ENCODE results near the gene NCOA5.

Gene NCOA5

DNA sequence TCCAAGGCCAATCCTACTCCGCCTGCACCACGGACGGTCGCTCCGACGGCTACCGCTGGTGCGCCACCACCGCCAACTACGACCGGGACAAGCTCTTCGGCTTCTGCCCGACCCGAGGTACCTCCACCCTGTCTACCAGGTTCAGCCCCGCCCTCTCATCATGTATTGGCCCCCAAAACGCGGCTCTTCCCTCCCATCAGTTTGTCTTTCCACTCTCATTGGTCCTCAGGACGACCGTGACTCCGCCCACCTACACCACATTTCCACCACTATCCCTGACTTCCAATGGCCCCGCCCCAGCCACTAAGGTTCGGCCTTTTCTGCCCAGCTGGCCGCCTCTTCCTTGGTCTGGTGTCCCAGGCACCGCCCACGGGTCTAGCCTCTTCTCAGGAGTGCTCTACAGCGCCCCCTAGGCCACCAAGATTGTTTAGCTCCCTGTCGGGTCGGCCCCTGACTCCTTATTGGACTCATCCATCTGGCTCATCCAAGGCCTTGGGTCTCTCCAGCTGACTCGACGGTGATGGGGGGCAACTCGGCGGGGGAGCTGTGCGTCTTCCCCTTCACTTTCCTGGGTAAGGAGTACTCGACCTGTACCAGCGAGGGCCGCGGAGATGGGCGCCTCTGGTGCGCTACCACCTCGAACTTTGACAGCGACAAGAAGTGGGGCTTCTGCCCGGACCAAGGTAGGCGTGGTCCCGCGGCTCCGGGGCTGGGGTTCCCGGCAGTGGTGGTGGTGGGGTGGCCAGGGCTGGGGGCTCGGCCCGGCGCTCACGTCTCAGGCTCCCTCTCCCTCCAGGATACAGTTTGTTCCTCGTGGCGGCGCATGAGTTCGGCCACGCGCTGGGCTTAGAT lies 77.9 kb downstream of the NCOA5 start:
- Histone ChIP-seq H3K23ac (ENCODE audit: low read length) (no peak overlapping the region), H3K79me1 (ENCODE audit: low read length) (no peaks in the 10 kb centered on the region), H2AK5ac (ENCODE audit: low read length) (no peak overlapping the region), H2BK5ac (ENCODE audit: low read length) (no peak overlapping the region), H3K4me2 (ENCODE audit: low read length) (peak overlapping the region; percentile 36), H3K36me3 (ENCODE audit: control insufficient read depth, insufficient read depth, low read length) (no peaks in the 10 kb centered on the region), H4K5ac (ENCODE audit: low read length) (no peak overlapping the region), H4K8ac (ENCODE audit: low read depth, low read length) (no peak overlapping the region), H3K4me1 (ENCODE audit: control insufficient read depth, low read depth, low read length) (peaks cover 12% of the 10 kb centered on the region), H3K79me2 (ENCODE audit: control insufficient read depth, insufficient read depth, low read length) (no peaks in the 10 kb centered on the region), H3K27me3 (ENCODE audit: insufficient read depth, low read length, poor library complexity) (no peaks in the 10 kb centered on the region), H2BK120ac (ENCODE audit: low read depth, low read length) (no peak overlapping the region), H3K4ac (ENCODE audit: low read depth, low read length) (no peak overlapping the region), H3K18ac (ENCODE audit: low read length) (no peak overlapping the region), H3K4me3 (ENCODE audit: low read length) (no peak overlapping the region), H3K9ac (ENCODE audit: low read length) (peak overlapping the region; percentile 57), H3K27ac (ENCODE audit: low read depth, low read length) (no peak overlapping the region), H2BK15ac (replicated peaks; ENCODE audit: low read depth) (no peak overlapping the region), H3K56ac (ENCODE audit: low read length) (peak overlapping the region; percentile 79)
- DNase-seq = peak; percentile 95
- no CpG with 5 or more reads among the region's 57 CpGs for WGBS (ENCODE audit: extremely low coverage, insufficient coverage, low lambda C conversion rate)
